Measurements from ENCODE around the gene TRIM49C.
"Not testable (repeated sequence)": the region's sequence is repeated elsewhere in the genome, so short reads cannot be mapped to it uniquely, and the experiment has no call there.

TRIM49C gene

GRCh38 chr11:90030806-90031205 is at the start of gene TRIM49C:
Gene TRIM49C, plus strand, starts transcription at chr11:90031106. Its CDS starts 4,106 bp downstream, at chr11:90035212.
- DNase-seq, result not testable (repeated sequence)

- not testable (repeated sequence) for DNase-seq
Measured at GRCh38 chr11:90024184-90024583, 6.7 kb upstream of the TRIM49C start.

GRCh38 chr11:90051591-90052209 is 20.8 kb downstream of the TRIM49C start:
- DNase-seq, result not testable (repeated sequence)

- not testable (repeated sequence) for DNase-seq
Measured at GRCh38 chr11:90052311-90052710, 21.4 kb downstream of the TRIM49C start.

GRCh38 chr11:90053545-90053944 is 22.6 kb downstream of the TRIM49C start:
- DNase-seq, result not testable (repeated sequence)

- not testable (repeated sequence) for DNase-seq
Measured at GRCh38 chr11:90085650-90086049, 54.7 kb downstream of the TRIM49C start, which contains the start of gene UBTFL1. Gene UBTFL1, plus strand, starts transcription at chr11:90085950. Its CDS starts 0 bp downstream, at chr11:90085950.

- not testable (repeated sequence) for DNase-seq
Measured at GRCh38 chr11:90088731-90089130, 57.8 kb downstream of the TRIM49C start.
